ENCODE results near the gene FAM76A. TPM values are rescaled to one million over a fixed set of nuclear protein-coding genes. Genes with fewer than 3 reads are reported as not detected.
"Not testable (repeated sequence)": the region's sequence is repeated elsewhere in the genome, so short reads cannot be mapped to it uniquely, and the experiment has no call there.

The FAM76A gene
- total RNA-seq, 6 experiments from 2014 or later: 3.5 to 7.4 (median 4.9) TPM

GRCh38 chr1:27804791-27805190, 79.0 kb downstream of the FAM76A start:
- no peak for DNase-seq
- Histone ChIP-seq H3K4me1 (no peaks in the 10 kb centered on the region), H3K36me3 (peaks cover 0 to 42% (median 15%) of the 10 kb centered on the region in 4 donors), H3K27ac (no peak overlapping the region), H3K4me3 (no peak overlapping the region), H3K27me3 (no peaks in the 10 kb centered on the region), H3K9me3 (no peaks in the 10 kb centered on the region)
- ATAC-seq: no peak
- WGBS (ENCODE audit: insufficient coverage, low coverage, low lambda C conversion rate, missing lambda C conversion rate): 87% methylated on average over 4 of the region's 5 CpGs
- TF ChIP-seq CTCF (IDR thresholded peaks at IDR 0.05): no peak
- TF ChIP-seq POLR2A (IDR thresholded peaks at IDR 0.05): no peak
- intact Hi-C loops (cut with DNase I): no loop called here

- H3K27ac ChIP-seq: no peak overlapping the region
- TF ChIP-seq CTCF (IDR thresholded peaks at IDR 0.05) (no peak), POLR2A (IDR thresholded peaks at IDR 0.05) (no peak)
- H3K4me3 ChIP-seq: no peak overlapping the region
- DNase-seq (no peak), ATAC-seq (no peak)
- intact Hi-C loops (cut with DNase I): no loop called here
- H3K27me3 ChIP-seq: no peaks in the 10 kb centered on the region
- no peaks in the 10 kb centered on the region for H3K4me1 ChIP-seq
- H3K9me3 ChIP-seq: no peaks in the 10 kb centered on the region
- WGBS (ENCODE audit: insufficient coverage, low coverage, low lambda C conversion rate, missing lambda C conversion rate): 87% methylated on average over 7 of the region's 7 CpGs
- peaks cover 0 to 29% (median 13%) of the 10 kb centered on the region in 4 donors for H3K36me3 ChIP-seq
Measured at GRCh38 chr1:27806758-27807157, 81.0 kb downstream of the FAM76A start.

GRCh38 chr1:27807385-27807784, 81.6 kb downstream of the FAM76A start:
- ATAC-seq: no peak

GRCh38 chr1:27808131-27808530, 82.4 kb downstream of the FAM76A start:
- H3K27me3 ChIP-seq; H3K27ac ChIP-seq; DNase-seq; H3K9me3 ChIP-seq; intact Hi-C loops (cut with DNase I); H3K4me3 ChIP-seq; H3K4me1 ChIP-seq; ATAC-seq: not testable (repeated sequence)
- WGBS (ENCODE audit: insufficient coverage, low coverage, low lambda C conversion rate, missing lambda C conversion rate): 100% methylated on average over 1 of the region's 3 CpGs
- H3K36me3 ChIP-seq: peaks cover 0 to 25% (median 8%) of the 10 kb centered on the region in 4 donors

More at GRCh38 chr1:27807385-27807784, 81.6 kb downstream of the FAM76A start:
- Histone ChIP-seq H3K36me3 (peaks cover 0 to 26% (median 9%) of the 10 kb centered on the region in 4 donors), H3K27ac (no peak overlapping the region), H3K9me3 (no peaks in the 10 kb centered on the region), H3K27me3 (no peaks in the 10 kb centered on the region), H3K4me3 (no peak overlapping the region), H3K4me1 (no peaks in the 10 kb centered on the region)
- no peak for DNase-seq
- no peak for TF ChIP-seq CTCF (IDR thresholded peaks at IDR 0.05)
- TF ChIP-seq POLR2A (IDR thresholded peaks at IDR 0.05): no peak
- WGBS (ENCODE audit: insufficient coverage, low coverage, low lambda C conversion rate, missing lambda C conversion rate): 83% methylated on average over 2 of the region's 2 CpGs
- intact Hi-C loops (cut with DNase I): no loop called here

GRCh38 chr1:27809883-27810282, 84.1 kb downstream of the FAM76A start:
- WGBS (ENCODE audit: insufficient coverage, low coverage, low lambda C conversion rate, missing lambda C conversion rate): 78% methylated on average over 1 of the region's 1 CpG
- H3K4me1 ChIP-seq: no peaks in the 10 kb centered on the region
- TF ChIP-seq POLR2A (IDR thresholded peaks at IDR 0.05): no peak
- TF ChIP-seq CTCF (IDR thresholded peaks at IDR 0.05): no peak
- H3K36me3 ChIP-seq: peaks cover 0 to 35% (median 6%) of the 10 kb centered on the region in 4 donors
- H3K27me3 ChIP-seq: no peaks in the 10 kb centered on the region
- intact Hi-C loops (cut with DNase I): no loop called here
- ATAC-seq: no peak
- no peak for DNase-seq
- H3K4me3 ChIP-seq: no peak overlapping the region
- H3K9me3 ChIP-seq: no peaks in the 10 kb centered on the region
- H3K27ac ChIP-seq: no peak overlapping the region

Measured in right lobe of liver (tissue), 6 donors.